Retinal pigment epithelial cell (primary cell): Measurements from ENCODE around the gene CCDC136.

Source experiments
- DNase-seq: peaks from one replicate; pipeline ENCODE4 v3.0.0-alpha.2; 2010; ENCODE audit warnings: low read depth
- H3K4me3 ChIP-seq: 2 replicates; pipeline ENCODE4 v1.5.1; 2011; ENCODE audit warnings: mild to moderate bottlenecking, low read length, control low read depth, moderate library complexity
- CTCF ChIP-seq: conservative IDR thresholded peaks from 2 replicates; pipeline ENCODE4 v1.5.1; 2011; ENCODE audit warnings: low read depth, low read length, control low read depth, inconsistent platforms

CCDC136 gene

GRCh38 chr7:128852537-128853254 is 60.9 kb downstream of the CCDC136 start:
- no peak overlapping the region for H3K4me3 ChIP-seq
- TF ChIP-seq CTCF: no peak
- no peak for DNase-seq

GRCh38 chr7:128853799-128854198 is 62.0 kb downstream of the CCDC136 start:
- no peak overlapping the region for H3K4me3 ChIP-seq
- TF ChIP-seq CTCF: no peak
- no peak for DNase-seq

GRCh38 chr7:128854396-128854795 is 62.6 kb downstream of the CCDC136 start:
- no peak for TF ChIP-seq CTCF
- DNase-seq: no peak
- no peak overlapping the region for H3K4me3 ChIP-seq

- no peak overlapping the region for H3K4me3 ChIP-seq
- no peak for TF ChIP-seq CTCF
- no peak for DNase-seq
These were observed 63.8 kb downstream of the CCDC136 start for GRCh38 chr7:128855559-128855958.

GRCh38 chr7:128856001-128856718 is 64.4 kb downstream of the CCDC136 start:
- no peak overlapping the region for H3K4me3 ChIP-seq
- DNase-seq: no peak
- TF ChIP-seq CTCF: no peak

GRCh38 chr7:128858380-128859231 is 66.8 kb downstream of the CCDC136 start:
- TF ChIP-seq CTCF: no peak
- DNase-seq: no peak
- H3K4me3 ChIP-seq: no peak overlapping the region
